NCI-H2107 (cell line): ENCODE measurements around the gene PRKG1.

Experiments
- DNase-seq: peaks from one replicate; lab custom pipeline; 2025; lab: John Stamatoyannopoulos, UW

The PRKG1 gene

DNA sequence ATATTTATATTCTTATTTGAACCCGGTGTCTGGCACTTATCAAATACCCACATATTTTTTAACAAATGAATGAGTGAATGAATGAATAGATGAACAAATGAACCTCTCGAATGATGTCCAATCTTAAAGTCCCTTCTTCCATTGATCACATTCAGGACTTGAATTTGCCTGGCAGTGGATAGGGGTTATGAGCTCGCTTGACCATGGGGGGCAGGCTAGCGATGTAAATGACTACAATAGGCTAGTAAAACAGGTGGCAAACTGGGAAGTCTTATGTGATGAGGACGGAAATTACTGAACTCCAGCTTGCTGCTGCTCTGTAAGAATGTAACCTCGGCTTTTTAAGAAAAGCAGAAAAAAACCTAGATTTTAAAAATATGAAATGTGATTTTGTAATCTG, 992.1 kb downstream of the PRKG1 start:
- DNase-seq = no peak

GRCh38 chr10:52068485-52068884, 994.2 kb downstream of the PRKG1 start:
- DNase-seq = no peak

DNA sequence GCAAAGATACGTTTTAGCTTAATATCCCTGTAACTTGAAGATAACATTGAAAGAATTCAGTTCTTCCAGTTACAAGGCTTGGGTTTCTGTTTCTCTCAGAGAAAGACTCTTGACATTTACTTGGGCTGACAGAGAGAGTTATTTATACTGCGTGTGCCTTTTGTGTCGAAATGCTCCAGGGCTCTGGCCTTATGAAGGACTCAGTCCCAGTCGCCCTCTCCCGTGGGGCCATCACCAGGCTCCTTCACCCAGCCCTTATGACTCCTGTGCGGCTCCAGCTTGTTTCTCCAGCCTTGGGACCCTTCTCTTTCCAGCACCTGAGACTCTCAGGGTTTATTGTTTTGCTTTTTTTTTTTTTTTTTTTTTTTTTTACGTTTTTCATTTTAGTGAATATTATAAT, 997.5 kb downstream of the PRKG1 start:
- no peak for DNase-seq

GRCh38 chr10:52074505-52075026, 1000.3 kb downstream of the PRKG1 start:
- DNase-seq = no peak

GRCh38 chr10:52077814-52078213, 1003.5 kb downstream of the PRKG1 start:
- no peak for DNase-seq

- DNase-seq = no peak
Measured at GRCh38 chr10:52078397-52078937, 1004.2 kb downstream of the PRKG1 start.

- DNase-seq = no peak
Measured at GRCh38 chr10:52082307-52082706, 1008.0 kb downstream of the PRKG1 start.

- no peak for DNase-seq
Measured at GRCh38 chr10:52083422-52083821, 1009.1 kb downstream of the PRKG1 start.

DNA sequence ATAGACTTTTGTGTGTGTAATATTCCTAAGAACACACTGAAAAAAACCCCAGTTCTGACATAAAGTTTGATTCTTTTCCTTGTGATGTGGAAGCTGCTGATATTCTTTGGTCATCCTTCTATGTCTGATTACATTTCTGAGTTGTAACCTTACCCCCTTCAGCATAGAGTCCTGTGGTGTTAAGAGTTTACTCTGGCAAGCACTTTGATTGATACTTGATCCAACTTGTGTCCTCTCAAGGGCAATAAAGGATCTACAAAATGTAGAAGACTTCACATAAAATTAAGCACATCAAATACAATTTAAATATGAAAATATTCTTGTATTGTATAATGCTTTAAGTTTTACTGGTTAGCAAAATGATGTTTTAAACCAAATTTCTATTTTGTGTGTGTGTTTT, 1018.1 kb downstream of the PRKG1 start:
- DNase-seq = no peak

- no peak for DNase-seq
Measured at GRCh38 chr10:52098130-52098529, 1023.8 kb downstream of the PRKG1 start.

DNA sequence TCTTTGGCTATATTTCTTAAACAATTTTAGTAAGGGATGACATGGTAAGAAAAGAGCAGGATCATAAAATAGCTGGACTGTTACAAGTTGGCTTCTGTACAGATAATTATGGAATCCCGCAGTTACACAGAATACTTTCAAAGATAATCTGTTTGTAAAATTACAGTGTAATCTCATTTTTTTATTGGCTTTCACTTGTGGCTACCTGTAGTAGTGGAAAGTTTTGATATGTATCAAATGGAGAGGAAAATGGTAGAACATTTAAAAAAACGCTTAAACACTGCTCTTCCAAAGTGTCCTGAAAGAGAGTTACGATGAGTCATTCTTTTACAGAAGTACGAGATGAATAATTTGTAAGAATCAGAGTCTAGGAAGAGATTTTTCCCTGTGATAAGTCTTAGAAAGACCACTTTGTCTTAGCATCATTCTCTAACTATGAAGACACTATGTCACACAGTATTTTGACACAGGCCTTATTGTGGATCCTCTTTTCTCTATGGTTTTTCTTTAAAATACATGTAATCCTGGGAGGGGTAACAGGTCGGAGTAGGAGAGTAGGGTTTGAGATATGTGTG, 1024.8 kb downstream of the PRKG1 start:
- DNase-seq = no peak

DNA sequence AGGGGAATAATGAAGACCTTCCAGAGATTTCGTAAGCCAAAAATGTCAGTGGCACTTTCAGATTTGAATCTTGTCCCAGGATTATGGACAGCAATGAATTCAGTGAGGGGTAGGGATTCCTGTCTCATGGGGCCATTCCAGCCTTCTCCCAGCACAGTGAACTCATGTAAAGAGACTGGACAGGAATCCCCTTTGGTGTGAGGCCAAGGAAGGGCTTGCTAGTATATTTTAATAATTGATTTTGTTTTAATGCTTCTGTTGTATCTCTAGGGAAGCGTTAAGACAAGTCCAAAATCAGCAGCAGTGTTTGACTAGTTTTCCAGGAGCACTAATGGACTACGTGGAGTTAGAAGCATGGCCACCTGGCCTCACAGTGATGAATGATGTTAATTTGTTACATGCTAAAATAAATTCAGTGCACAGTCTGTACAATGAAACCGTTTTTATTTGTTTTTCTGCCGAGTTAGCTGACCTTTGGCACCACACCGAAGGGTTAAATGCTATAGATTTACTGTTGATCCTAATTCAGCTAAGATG, 1025.8 kb downstream of the PRKG1 start:
- DNase-seq = no peak

- DNase-seq = no peak
Measured at GRCh38 chr10:52105301-52105700, 1031.0 kb downstream of the PRKG1 start.

GRCh38 chr10:52106011-52106410, 1031.7 kb downstream of the PRKG1 start:
- DNase-seq = no peak

DNA sequence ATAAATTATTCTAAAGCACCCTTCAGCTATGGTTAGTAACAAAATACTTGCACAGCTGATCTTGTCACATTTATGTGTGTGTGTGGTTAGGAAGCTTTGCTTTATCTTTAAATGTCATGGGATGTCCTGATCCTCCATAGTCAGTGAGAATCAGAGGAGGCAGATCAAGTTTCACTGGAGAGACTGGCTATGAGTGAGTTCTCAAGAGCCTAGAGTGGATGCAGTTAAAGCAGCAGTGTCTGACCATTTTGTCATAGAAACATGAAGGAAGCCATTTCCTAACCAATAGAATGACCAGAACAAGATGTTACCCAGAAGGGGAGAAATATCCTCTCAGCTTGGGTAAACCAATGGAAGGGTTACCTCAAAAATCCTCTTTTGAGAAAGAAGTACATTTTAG, 1032.6 kb downstream of the PRKG1 start:
- DNase-seq = no peak

GRCh38 chr10:52108236-52108635, 1033.9 kb downstream of the PRKG1 start:
- no peak for DNase-seq

DNA sequence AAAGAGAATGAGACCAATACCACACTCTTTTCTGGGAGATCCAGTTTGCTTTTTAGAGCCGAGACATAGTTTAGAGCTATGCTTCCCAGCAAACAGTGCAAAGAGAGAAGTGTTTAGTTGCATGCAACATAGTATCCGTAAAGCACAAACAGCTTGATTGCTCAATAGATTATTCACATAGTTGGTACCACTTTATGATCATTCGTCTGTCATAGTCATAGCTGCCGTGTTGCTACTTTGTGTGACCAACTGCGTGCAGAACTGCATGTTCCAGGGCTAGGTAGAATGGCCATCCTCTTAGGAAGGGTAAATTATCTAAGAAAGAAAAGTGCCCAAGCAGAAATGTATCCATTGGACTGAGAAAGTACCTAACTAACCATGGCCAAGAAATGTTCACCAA, 1036.3 kb downstream of the PRKG1 start:
- DNase-seq = no peak

DNA sequence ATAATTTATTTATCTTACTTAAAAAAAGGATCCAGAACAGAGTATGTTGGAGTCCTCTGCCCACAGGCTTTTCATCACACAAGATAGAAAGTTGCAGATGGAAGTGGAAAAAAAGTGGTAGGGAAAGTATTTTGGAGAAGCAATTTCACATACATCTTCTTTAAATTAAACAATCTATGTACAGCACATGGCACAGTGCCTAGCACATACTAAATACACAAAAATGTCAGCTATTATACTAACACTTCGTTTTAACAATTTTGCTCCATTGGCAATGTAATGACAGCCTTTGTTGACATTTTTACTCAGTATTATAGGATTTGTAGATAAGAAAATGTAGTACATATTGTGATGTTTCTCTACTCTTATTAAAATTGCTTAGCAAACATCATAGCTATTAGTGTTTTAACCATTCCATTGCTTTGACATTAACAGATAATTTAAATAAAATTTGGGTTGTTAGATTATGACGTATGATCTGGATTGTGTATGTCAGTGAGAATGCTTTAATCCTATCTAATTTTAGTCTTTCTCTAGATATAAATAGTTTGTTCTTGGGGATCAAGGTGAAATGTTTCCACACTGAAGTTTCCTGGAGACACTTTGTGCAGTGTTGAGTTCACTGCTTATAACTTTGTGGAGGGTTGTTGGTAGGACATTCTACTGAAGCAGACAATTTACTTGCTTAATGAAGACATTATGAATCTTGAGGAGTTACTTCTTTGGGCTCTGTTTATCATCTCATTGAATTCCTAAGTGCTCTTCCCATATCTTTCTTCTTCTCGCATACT, 1037.0 kb downstream of the PRKG1 start:
- no peak for DNase-seq

DNA sequence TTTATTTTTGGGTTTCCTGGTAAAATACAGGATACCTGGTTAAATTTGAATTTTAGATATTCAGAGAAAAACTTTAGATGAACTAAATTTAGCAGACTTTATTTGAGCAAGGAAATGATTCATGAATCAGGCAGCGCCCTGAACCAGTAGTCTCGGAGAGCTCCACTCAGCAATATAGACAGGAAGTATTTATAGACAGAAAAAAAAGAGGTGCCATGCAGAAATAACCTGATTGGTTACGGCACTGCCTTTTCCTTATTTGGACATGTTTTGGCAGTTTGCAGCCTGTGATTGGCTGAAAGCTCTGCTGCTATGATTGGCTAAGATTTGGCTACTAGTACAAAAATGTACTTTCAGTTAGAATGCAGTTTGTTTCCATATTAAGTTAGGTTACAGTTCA, 1041.5 kb downstream of the PRKG1 start:
- no peak for DNase-seq

DNA sequence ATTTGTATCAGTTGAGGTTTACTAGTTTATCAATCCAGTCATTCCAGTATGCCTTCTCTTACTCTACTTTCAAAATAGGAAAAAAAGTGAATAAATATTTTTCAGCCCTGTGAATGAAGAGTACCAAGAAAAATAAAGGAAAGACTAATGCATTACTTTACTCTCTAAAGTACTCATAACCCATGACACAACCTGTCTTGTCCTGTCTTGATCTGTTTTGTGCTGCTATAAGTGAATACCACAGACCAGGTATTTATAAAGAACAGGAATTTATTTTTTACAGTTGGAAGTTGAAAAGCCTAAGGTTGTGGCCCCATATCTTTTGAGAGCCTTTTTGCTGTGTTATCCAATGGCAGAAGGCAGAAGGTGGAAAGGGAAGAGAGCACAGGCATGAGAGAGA, 1045.2 kb downstream of the PRKG1 start:
- DNase-seq = no peak

DNA sequence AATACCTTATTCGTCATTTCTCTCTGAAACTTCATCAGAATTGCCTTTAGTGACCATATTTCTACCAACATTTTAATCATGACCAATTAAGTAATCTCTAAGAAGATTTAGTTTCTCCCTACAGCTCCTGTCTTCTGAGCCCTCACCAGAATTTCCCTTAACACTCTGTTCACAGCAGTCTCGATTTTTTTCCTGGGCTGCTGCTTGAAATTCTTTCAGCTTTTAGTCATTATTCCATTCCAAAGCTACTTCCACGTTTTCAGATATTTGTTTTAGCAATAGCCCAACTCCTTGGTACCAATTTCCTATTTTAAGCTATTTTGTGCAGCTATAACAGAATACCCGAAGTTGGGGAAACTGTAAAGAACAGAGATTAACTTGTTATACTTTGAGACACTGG, 1047.4 kb downstream of the PRKG1 start:
- DNase-seq = no peak

GRCh38 chr10:52128056-52128683, 1053.9 kb downstream of the PRKG1 start:
- DNase-seq = no peak
